Fibroblast of lung (primary cell): ENCODE results near the gene ZEB2. TPM values are rescaled to one million over a fixed set of nuclear protein-coding genes. Genes with fewer than 3 reads are reported as not detected.
A peak's percentile ranks its signal among the peaks of the same experiment; 100 is the strongest.

Experiments
- DNase-seq, 2 donors: peaks; one replicate each; pipeline versions ENCODE4 v3.0.0 to v3.0.0-alpha.2; 2010; ENCODE audit warnings: low read depth in 2 of 2
- H2AFZ ChIP-seq: 2 replicates; pipeline ENCODE4 v1.5.1; 2012; ENCODE audit warnings: low read length, control low read depth, inconsistent platforms
- H3K27ac ChIP-seq: 2 replicates; pipeline ENCODE4 v1.5.1; 2011; ENCODE audit warnings: low read length, control low read depth; ENCODE audit not compliant: insufficient read depth
- H3K27me3 ChIP-seq: 2 replicates; pipeline ENCODE4 v1.5.1; 2011; ENCODE audit warnings: mild to moderate bottlenecking, low read length; ENCODE audit not compliant: control insufficient read depth, insufficient read depth
- H3K36me3 ChIP-seq: 2 replicates; pipeline ENCODE4 v1.5.1; 2011; ENCODE audit warnings: low read length; ENCODE audit not compliant: control insufficient read depth, insufficient read depth
- H3K4me1 ChIP-seq: 2 replicates; pipeline ENCODE4 v1.5.1; 2011; ENCODE audit warnings: low read length; ENCODE audit not compliant: control insufficient read depth, insufficient read depth; ENCODE audit errors: extremely low read depth
- H3K4me2 ChIP-seq: 2 replicates; pipeline ENCODE4 v1.5.1; 2011; ENCODE audit warnings: low read length, control low read depth; ENCODE audit not compliant: insufficient read depth; ENCODE audit errors: extremely low read depth
- H3K4me3 ChIP-seq, 4 experiments: fragments of 200-600 bp in 1 of 4; sonication (generic) in 1 of 4; replicated peaks in 1 of 4; 2 replicates each; pipeline ENCODE4 v1.5.1; 2011 to 2016; ENCODE audit warnings: low read length in 4 of 4, low read depth in 3 of 4, mild to moderate bottlenecking in 3 of 4, control low read depth in 2 of 4, inconsistent platforms in 1 of 4, mixed read lengths in 1 of 4; ENCODE audit not compliant: insufficient read depth in 1 of 4; ENCODE audit errors: control extremely low read depth in 1 of 4
- H3K79me2 ChIP-seq: 2 replicates; pipeline ENCODE4 v1.5.1; 2012; ENCODE audit warnings: mild to moderate bottlenecking, low read length, inconsistent platforms; ENCODE audit not compliant: control insufficient read depth, insufficient read depth
- H3K9ac ChIP-seq: 2 replicates; pipeline ENCODE4 v1.5.1; 2011; ENCODE audit warnings: mild to moderate bottlenecking, low read length, control low read depth; ENCODE audit not compliant: insufficient read depth
- H3K9me3 ChIP-seq: 2 replicates; pipeline ENCODE4 v1.5.1; 2012; ENCODE audit warnings: low read depth, low read length; ENCODE audit not compliant: control insufficient read depth, insufficient read depth
- H4K20me1 ChIP-seq: 2 replicates; pipeline ENCODE4 v1.5.1; 2011; ENCODE audit warnings: low read length; ENCODE audit not compliant: control insufficient read depth, insufficient read depth; ENCODE audit errors: extremely low read depth
- EZH2 ChIP-seq: IDR thresholded peaks from 2 replicates; pipeline ENCODE4 v1.5.1; 2012; ENCODE audit warnings: low read length, control low read depth, mild to moderate bottlenecking; ENCODE audit errors: missing control alignments
- polyA plus RNA-seq, 2 donors: library from polyadenylated mRNA; depleted of rRNA in 1 of 2; stranded (reverse) in 1 of 2; unstranded in 1 of 2; fragments of >200 nt; gene quantifications; 2 replicates each; pipeline ENCODE4 v1.2.1, GENCODE V29; 2011 to 2012; ENCODE audit warnings: missing spikeins in 1 of 2
- total RNA-seq: library from RNA; depleted of rRNA; stranded (reverse); fragments of >200 nt; gene quantifications from 2 replicates; pipeline ENCODE4 v1.2.1, GENCODE V29; 2014
- TF ChIP-seq, protein P1 (sequence below), 2 donors: IDR thresholded peaks in 1 of 2; conservative IDR thresholded peaks in 1 of 2; 1 replicate in 1 of 2; 2 replicates in 1 of 2; pipeline ENCODE4 v1.5.1; 2011 to 2012; ENCODE audit warnings: low read length in 2 of 2, control low read depth in 1 of 2, inconsistent platforms in 1 of 2, low read depth in 1 of 2, mild to moderate bottlenecking in 1 of 2

The ZEB2 gene
- total and polyA plus RNA-seq, 2 donors (not counting 1 experiment from before 2014, with no cell fraction given) = 91.0 to 130 TPM

DNA sequence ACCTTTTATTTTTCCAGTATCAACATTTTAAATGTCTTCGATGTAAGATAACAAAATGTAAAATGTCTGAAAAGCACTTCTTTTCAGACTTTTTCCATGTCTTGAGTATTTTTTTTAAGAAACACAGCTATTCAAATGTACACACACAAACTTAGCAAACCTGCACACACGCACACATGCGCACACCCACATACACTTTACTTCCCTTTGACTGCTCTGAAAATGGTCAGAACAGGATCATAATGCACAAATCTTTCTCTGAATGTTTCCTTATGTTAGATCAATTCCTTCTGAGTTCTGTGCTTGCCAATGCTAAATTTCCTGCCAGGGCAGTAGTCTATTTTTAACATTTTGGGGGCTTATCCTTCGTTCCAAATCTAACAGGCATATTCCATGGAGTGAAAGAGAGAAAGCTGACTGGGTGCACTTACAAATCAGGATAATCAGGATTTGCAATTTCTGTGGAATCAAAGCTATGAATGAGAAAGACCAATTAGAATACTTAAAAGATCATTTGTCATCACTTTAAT lies 136.3 kb downstream of the ZEB2 start:
- TF ChIP-seq EZH2 = no peak
- TF ChIP-seq, protein P1, sequence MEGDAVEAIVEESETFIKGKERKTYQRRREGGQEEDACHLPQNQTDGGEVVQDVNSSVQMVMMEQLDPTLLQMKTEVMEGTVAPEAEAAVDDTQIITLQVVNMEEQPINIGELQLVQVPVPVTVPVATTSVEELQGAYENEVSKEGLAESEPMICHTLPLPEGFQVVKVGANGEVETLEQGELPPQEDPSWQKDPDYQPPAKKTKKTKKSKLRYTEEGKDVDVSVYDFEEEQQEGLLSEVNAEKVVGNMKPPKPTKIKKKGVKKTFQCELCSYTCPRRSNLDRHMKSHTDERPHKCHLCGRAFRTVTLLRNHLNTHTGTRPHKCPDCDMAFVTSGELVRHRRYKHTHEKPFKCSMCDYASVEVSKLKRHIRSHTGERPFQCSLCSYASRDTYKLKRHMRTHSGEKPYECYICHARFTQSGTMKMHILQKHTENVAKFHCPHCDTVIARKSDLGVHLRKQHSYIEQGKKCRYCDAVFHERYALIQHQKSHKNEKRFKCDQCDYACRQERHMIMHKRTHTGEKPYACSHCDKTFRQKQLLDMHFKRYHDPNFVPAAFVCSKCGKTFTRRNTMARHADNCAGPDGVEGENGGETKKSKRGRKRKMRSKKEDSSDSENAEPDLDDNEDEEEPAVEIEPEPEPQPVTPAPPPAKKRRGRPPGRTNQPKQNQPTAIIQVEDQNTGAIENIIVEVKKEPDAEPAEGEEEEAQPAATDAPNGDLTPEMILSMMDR (conservative IDR thresholded peaks at IDR 0.05 in 1 of 2, IDR thresholded peaks at IDR 0.05 in 1 of 2; ENCODE audit: low read depth in 1 of 2, low read length in 2 of 2) = no peak
- Histone ChIP-seq H2AFZ (no peak overlapping the region), H3K36me3 (no peaks in the 10 kb centered on the region), H3K9me3 (no peaks in the 10 kb centered on the region), H3K4me2 (no peak overlapping the region), H3K27me3 (no peaks in the 10 kb centered on the region), H4K20me1 (no peaks in the 10 kb centered on the region), H3K79me2 (no peaks in the 10 kb centered on the region), H3K27ac (no peak overlapping the region), H3K4me1 (peaks cover 3% of the 10 kb centered on the region), H3K4me3 (no peak overlapping the region), H3K9ac (no peak overlapping the region)
- no peak for DNase-seq

DNA sequence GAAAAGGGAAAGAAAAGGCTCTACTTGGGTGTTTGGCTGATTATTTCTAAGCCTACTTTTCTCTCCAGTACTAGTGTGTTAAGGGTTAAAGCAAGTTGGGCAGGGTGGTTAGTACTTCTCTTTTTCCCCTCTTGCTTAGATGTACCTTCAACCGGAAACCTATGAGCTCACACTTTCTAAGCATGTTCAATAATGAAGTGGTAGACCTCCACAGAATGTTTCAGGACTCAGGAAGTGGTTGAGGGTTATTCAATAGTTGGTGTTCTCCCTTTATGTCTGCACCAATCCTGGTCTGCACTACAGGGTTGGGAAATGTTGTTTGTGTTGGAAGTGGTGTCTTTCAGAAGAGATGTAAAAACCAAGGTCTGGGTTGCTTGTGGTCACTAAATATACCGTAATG lies 137.1 kb downstream of the ZEB2 start:
- H4K20me1 ChIP-seq = no peaks in the 10 kb centered on the region
- no peaks in the 10 kb centered on the region for H3K79me2 ChIP-seq
- no peaks in the 10 kb centered on the region for H3K36me3 ChIP-seq
- no peak overlapping the region for H3K9ac ChIP-seq
- H3K27ac ChIP-seq = no peak overlapping the region
- H3K4me2 ChIP-seq = no peak overlapping the region
- peaks cover 3% of the 10 kb centered on the region for H3K4me1 ChIP-seq
- no peak overlapping the region for H3K4me3 ChIP-seq
- H2AFZ ChIP-seq = no peak overlapping the region
- H3K27me3 ChIP-seq = no peaks in the 10 kb centered on the region
- TF ChIP-seq, protein P1 (conservative IDR thresholded peaks at IDR 0.05 in 1 of 2, IDR thresholded peaks at IDR 0.05 in 1 of 2; ENCODE audit: low read depth in 1 of 2, low read length in 2 of 2) = no peak
- no peak for TF ChIP-seq EZH2
- peak in 1 of 2 donors; percentile 41 for DNase-seq
- no peaks in the 10 kb centered on the region for H3K9me3 ChIP-seq

DNA sequence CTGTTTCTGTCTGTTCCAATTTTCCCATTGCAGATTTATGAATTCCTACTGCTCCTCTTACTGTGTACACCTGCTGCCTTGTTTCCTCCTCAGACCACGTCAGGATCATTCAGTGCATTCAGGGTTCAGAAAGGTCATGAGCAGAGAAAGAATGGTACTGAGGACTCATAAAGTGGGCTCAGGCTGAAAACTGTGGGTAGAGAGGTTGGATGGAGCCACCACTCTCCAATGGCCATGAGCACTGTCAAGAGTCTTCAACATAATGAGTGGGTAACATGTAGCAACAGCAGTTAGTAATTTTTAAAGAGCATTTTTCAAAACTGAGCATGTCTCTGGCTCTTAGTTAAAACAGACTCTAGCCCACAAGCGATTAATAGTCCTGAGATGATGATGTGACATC lies 138.2 kb downstream of the ZEB2 start:
- no peak overlapping the region for H2AFZ ChIP-seq
- TF ChIP-seq EZH2 = no peak
- TF ChIP-seq, protein P1 (conservative IDR thresholded peaks at IDR 0.05 in 1 of 2, IDR thresholded peaks at IDR 0.05 in 1 of 2; ENCODE audit: low read depth in 1 of 2, low read length in 2 of 2) = no peak
- no peaks in the 10 kb centered on the region for H3K36me3 ChIP-seq
- peaks cover 3% of the 10 kb centered on the region for H3K4me1 ChIP-seq
- H3K9ac ChIP-seq = no peak overlapping the region
- no peak overlapping the region for H3K27ac ChIP-seq
- no peaks in the 10 kb centered on the region for H4K20me1 ChIP-seq
- H3K27me3 ChIP-seq = no peaks in the 10 kb centered on the region
- no peaks in the 10 kb centered on the region for H3K79me2 ChIP-seq
- no peak for DNase-seq
- no peak overlapping the region for H3K4me2 ChIP-seq
- no peak overlapping the region for H3K4me3 ChIP-seq
- no peaks in the 10 kb centered on the region for H3K9me3 ChIP-seq
